GM12801 (cell line): ENCODE results near the gene DOCK1.

ENCODE experiments used
- TF ChIP-seq, protein P1 (sequence below): IDR thresholded peaks from one replicate; pipeline ENCODE4 v1.5.1; 2011; ENCODE audit warnings: control low read depth; ENCODE audit not compliant: insufficient read length; ENCODE audit errors: extremely low read depth

DOCK1 gene

DNA sequence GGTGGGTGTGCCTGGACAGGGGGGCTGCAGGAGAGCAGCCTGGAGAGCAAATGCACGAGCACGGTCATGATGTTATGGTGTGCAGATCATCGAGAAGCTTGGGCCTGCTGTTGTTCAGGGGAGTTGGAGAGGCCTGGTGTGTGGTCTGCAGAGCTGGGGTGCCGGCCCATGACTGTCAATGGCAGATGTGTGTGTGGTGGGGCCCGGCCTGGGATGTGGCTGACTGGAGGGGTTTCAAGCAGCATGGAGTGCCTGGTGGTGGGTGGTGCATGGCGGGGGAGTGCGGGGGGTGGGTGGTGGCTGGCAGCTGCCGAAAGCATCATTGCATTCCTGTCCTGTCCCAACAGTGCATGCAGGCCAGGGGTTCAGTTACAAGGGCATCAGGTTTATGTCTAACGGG lies 122.6 kb downstream of the DOCK1 start:
- TF ChIP-seq, protein P1, sequence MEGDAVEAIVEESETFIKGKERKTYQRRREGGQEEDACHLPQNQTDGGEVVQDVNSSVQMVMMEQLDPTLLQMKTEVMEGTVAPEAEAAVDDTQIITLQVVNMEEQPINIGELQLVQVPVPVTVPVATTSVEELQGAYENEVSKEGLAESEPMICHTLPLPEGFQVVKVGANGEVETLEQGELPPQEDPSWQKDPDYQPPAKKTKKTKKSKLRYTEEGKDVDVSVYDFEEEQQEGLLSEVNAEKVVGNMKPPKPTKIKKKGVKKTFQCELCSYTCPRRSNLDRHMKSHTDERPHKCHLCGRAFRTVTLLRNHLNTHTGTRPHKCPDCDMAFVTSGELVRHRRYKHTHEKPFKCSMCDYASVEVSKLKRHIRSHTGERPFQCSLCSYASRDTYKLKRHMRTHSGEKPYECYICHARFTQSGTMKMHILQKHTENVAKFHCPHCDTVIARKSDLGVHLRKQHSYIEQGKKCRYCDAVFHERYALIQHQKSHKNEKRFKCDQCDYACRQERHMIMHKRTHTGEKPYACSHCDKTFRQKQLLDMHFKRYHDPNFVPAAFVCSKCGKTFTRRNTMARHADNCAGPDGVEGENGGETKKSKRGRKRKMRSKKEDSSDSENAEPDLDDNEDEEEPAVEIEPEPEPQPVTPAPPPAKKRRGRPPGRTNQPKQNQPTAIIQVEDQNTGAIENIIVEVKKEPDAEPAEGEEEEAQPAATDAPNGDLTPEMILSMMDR, result no peak

- TF ChIP-seq, protein P1, result no peak
Measured at GRCh38 chr10:127028556-127028955, 123.3 kb downstream of the DOCK1 start.

- TF ChIP-seq, protein P1, result no peak
Measured at GRCh38 chr10:127029061-127029460, 123.8 kb downstream of the DOCK1 start.

- TF ChIP-seq, protein P1, result no peak
Measured at GRCh38 chr10:127033216-127034033, 128.2 kb downstream of the DOCK1 start.

DNA sequence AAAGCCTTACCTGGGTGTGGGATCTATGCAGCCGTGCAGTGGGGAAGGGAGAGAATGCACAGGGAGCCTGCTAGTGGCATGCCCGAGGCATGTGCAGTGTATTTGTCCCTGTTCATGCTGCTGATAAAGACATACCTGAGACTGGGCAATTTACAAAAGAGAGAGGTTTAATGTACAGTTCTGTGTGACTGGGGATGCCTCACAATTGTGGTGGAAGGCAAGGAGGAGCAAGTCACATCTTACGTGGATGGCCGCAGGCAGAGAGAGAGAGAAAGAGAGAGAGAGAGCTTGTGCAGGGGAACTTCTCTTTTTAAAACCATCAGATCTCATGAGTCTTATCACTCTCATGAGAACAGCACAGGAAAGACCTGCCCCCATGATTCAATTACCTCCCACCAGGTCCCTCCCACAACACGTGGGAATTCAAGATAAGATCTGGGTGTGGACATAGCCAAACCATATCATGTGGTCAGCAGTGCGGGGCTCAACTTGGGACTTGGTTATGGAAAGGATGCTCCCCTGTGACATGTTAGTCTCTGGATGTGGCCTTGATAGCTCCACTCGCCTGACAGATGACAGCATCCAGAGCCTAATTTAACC lies 128.9 kb downstream of the DOCK1 start:
- TF ChIP-seq, protein P1, result no peak

GRCh38 chr10:127034790-127035189 lies 129.6 kb downstream of the DOCK1 start:
- TF ChIP-seq, protein P1, result no peak

DNA sequence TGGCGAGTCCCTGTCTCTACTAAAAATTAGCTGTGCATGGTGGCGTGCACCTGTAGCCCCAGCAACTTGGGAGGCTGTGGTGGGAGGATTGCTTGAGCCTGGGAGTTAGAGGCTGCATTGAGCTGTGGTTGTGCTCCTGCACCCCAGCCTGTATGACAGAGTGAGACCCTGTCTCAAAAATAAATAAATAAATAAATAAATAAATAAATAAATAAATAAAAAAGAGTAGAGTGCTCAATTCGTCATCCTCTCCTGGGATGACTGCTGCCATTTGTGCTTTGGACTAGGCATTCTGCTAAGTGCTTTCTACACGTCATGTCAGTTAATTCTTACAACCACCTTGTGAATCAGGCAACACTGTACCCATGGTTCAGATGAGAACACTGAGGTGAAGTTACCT lies 130.6 kb downstream of the DOCK1 start:
- TF ChIP-seq, protein P1, result no peak
